Dendritic cell treated with granulocyte-macrophage colony-stimulating factor and Interleukin-4, amounts not matched to agents 40 ng/mL and 50 ng/mL, for 4 days (primary cell): ENCODE results near the gene HPSE2.

Experiments
- H3K27ac Mint-ChIP-seq: one replicate; pipeline ENCODE4 v1.8.0; 2022; ENCODE audit warnings: mild to moderate bottlenecking, mixed read lengths
- H3K27me3 Mint-ChIP-seq: one replicate; pipeline ENCODE4 v1.8.0; 2022; ENCODE audit warnings: mild to moderate bottlenecking, mixed read lengths
- H3K36me3 Mint-ChIP-seq: one replicate; pipeline ENCODE4 v1.8.0; 2022; ENCODE audit warnings: low read depth, mixed read lengths
- H3K4me1 Mint-ChIP-seq: one replicate; pipeline ENCODE4 v1.8.0; 2022; ENCODE audit warnings: low read depth, mixed read lengths
- H3K4me3 Mint-ChIP-seq: one replicate; pipeline ENCODE4 v1.8.0; 2022; ENCODE audit warnings: mild to moderate bottlenecking, moderate library complexity, mixed read lengths
- H3K9me3 Mint-ChIP-seq: one replicate; pipeline ENCODE4 v1.8.0; 2022; ENCODE audit warnings: mixed read lengths
- intact Hi-C: fragments of 100-400 bp; cut with micrococcal nuclease; formaldehyde crosslinking; loops from one replicate; pipeline ENCODE4 v1.15.0; 2022

The HPSE2 gene

GRCh38 chr10:99123336-99123735 is 112.3 kb downstream of the HPSE2 start:
- intact Hi-C loops: no loop called here
- Mint-ChIP-seq H3K27ac (no peak overlapping the region), H3K4me3 (no peak overlapping the region), H3K4me1 (no peaks in the 10 kb centered on the region), H3K9me3 (peaks cover 29% of the 10 kb centered on the region), H3K36me3 (no peaks in the 10 kb centered on the region), H3K27me3 (no peaks in the 10 kb centered on the region)

GRCh38 chr10:99119258-99119748 is 116.3 kb downstream of the HPSE2 start:
- H3K27me3 Mint-ChIP-seq: no peaks in the 10 kb centered on the region
- H3K9me3 Mint-ChIP-seq: peaks cover 18% of the 10 kb centered on the region
- H3K27ac Mint-ChIP-seq: no peak overlapping the region
- H3K4me1 Mint-ChIP-seq: no peaks in the 10 kb centered on the region
- intact Hi-C loops: no loop called here
- no peaks in the 10 kb centered on the region for H3K36me3 Mint-ChIP-seq
- H3K4me3 Mint-ChIP-seq: no peak overlapping the region

GRCh38 chr10:99115703-99116102 is 119.9 kb downstream of the HPSE2 start:
- H3K27me3 Mint-ChIP-seq: no peaks in the 10 kb centered on the region
- H3K9me3 Mint-ChIP-seq: peaks cover 12% of the 10 kb centered on the region
- no peaks in the 10 kb centered on the region for H3K4me1 Mint-ChIP-seq
- intact Hi-C loops: no loop called here
- no peak overlapping the region for H3K4me3 Mint-ChIP-seq
- no peak overlapping the region for H3K27ac Mint-ChIP-seq
- H3K36me3 Mint-ChIP-seq: no peaks in the 10 kb centered on the region

GRCh38 chr10:99085358-99085757 is 150.3 kb downstream of the HPSE2 start:
- Mint-ChIP-seq H3K9me3 (no peaks in the 10 kb centered on the region), H3K36me3 (no peaks in the 10 kb centered on the region), H3K27ac (no peak overlapping the region), H3K27me3 (no peaks in the 10 kb centered on the region), H3K4me3 (no peak overlapping the region), H3K4me1 (no peaks in the 10 kb centered on the region)
- intact Hi-C loops: no loop called here

- no peaks in the 10 kb centered on the region for H3K36me3 Mint-ChIP-seq
- H3K27ac Mint-ChIP-seq: no peak overlapping the region
- no peaks in the 10 kb centered on the region for H3K4me1 Mint-ChIP-seq
- no peaks in the 10 kb centered on the region for H3K27me3 Mint-ChIP-seq
- H3K4me3 Mint-ChIP-seq: no peak overlapping the region
- intact Hi-C loops: no loop called here
- H3K9me3 Mint-ChIP-seq: no peaks in the 10 kb centered on the region
Measured at GRCh38 chr10:99084161-99084560, 151.5 kb downstream of the HPSE2 start.

GRCh38 chr10:99080275-99080945 is 155.2 kb downstream of the HPSE2 start:
- intact Hi-C loops: no loop called here
- H3K27ac Mint-ChIP-seq: no peak overlapping the region
- no peaks in the 10 kb centered on the region for H3K27me3 Mint-ChIP-seq
- H3K4me1 Mint-ChIP-seq: no peaks in the 10 kb centered on the region
- H3K9me3 Mint-ChIP-seq: no peaks in the 10 kb centered on the region
- H3K36me3 Mint-ChIP-seq: no peaks in the 10 kb centered on the region
- no peak overlapping the region for H3K4me3 Mint-ChIP-seq

GRCh38 chr10:99062591-99062990 is 173.1 kb downstream of the HPSE2 start:
- Mint-ChIP-seq H3K4me1 (no peaks in the 10 kb centered on the region), H3K27me3 (peaks cover 3% of the 10 kb centered on the region), H3K9me3 (no peaks in the 10 kb centered on the region), H3K4me3 (no peak overlapping the region), H3K36me3 (no peaks in the 10 kb centered on the region), H3K27ac (no peak overlapping the region)
- intact Hi-C loops: no loop called here

GRCh38 chr10:99058762-99059161 is 176.9 kb downstream of the HPSE2 start:
- peaks cover 1% of the 10 kb centered on the region for H3K27me3 Mint-ChIP-seq
- H3K27ac Mint-ChIP-seq: no peak overlapping the region
- intact Hi-C loops: no loop called here
- H3K4me3 Mint-ChIP-seq: no peak overlapping the region
- H3K36me3 Mint-ChIP-seq: no peaks in the 10 kb centered on the region
- no peaks in the 10 kb centered on the region for H3K4me1 Mint-ChIP-seq
- H3K9me3 Mint-ChIP-seq: no peaks in the 10 kb centered on the region

GRCh38 chr10:99057936-99058690 is 177.5 kb downstream of the HPSE2 start:
- no peaks in the 10 kb centered on the region for H3K27me3 Mint-ChIP-seq
- intact Hi-C loops: no loop called here
- no peaks in the 10 kb centered on the region for H3K36me3 Mint-ChIP-seq
- H3K4me1 Mint-ChIP-seq: no peaks in the 10 kb centered on the region
- no peak overlapping the region for H3K4me3 Mint-ChIP-seq
- H3K9me3 Mint-ChIP-seq: no peaks in the 10 kb centered on the region
- no peak overlapping the region for H3K27ac Mint-ChIP-seq

- H3K36me3 Mint-ChIP-seq: no peaks in the 10 kb centered on the region
- no peak overlapping the region for H3K4me3 Mint-ChIP-seq
- H3K9me3 Mint-ChIP-seq: peaks cover 23% of the 10 kb centered on the region
- H3K27ac Mint-ChIP-seq: no peak overlapping the region
- intact Hi-C loops: loop anchor here (10.0 kb wide), 1 partner anchor 581 kb away; no protein-coding TSS in a partner anchor
- H3K4me1 Mint-ChIP-seq: no peaks in the 10 kb centered on the region
- no peaks in the 10 kb centered on the region for H3K27me3 Mint-ChIP-seq
Measured at GRCh38 chr10:99045671-99046070, 190.0 kb downstream of the HPSE2 start.

GRCh38 chr10:99042051-99042771 is 193.4 kb downstream of the HPSE2 start:
- intact Hi-C loops: loop anchor here (5.0 to 10.0 kb wide), 2 partner anchors 250 to 577 kb away; no protein-coding TSS in a partner anchor
- no peak overlapping the region for H3K27ac Mint-ChIP-seq

GRCh38 chr10:99041468-99041867 is 194.2 kb downstream of the HPSE2 start:
- Mint-ChIP-seq H3K27ac (no peak overlapping the region), H3K9me3 (peaks cover 23% of the 10 kb centered on the region), H3K4me3 (no peak overlapping the region), H3K4me1 (no peaks in the 10 kb centered on the region), H3K27me3 (no peaks in the 10 kb centered on the region), H3K36me3 (no peaks in the 10 kb centered on the region)
- intact Hi-C loops: loop anchor here (5.0 to 10.0 kb wide), 2 partner anchors 249 to 577 kb away; no protein-coding TSS in a partner anchor

More at GRCh38 chr10:99042051-99042771, 193.4 kb downstream of the HPSE2 start:
- Mint-ChIP-seq H3K27me3 (no peaks in the 10 kb centered on the region), H3K4me3 (no peak overlapping the region), H3K36me3 (no peaks in the 10 kb centered on the region), H3K4me1 (no peaks in the 10 kb centered on the region), H3K9me3 (peaks cover 23% of the 10 kb centered on the region)

GRCh38 chr10:99013885-99014284 is 221.8 kb downstream of the HPSE2 start:
- Mint-ChIP-seq H3K4me3 (no peak overlapping the region), H3K36me3 (no peaks in the 10 kb centered on the region), H3K27me3 (no peaks in the 10 kb centered on the region), H3K9me3 (no peaks in the 10 kb centered on the region), H3K4me1 (no peaks in the 10 kb centered on the region), H3K27ac (no peak overlapping the region)
- intact Hi-C loops: no loop called here

GRCh38 chr10:99010286-99010685 is 225.4 kb downstream of the HPSE2 start:
- intact Hi-C loops: no loop called here
- Mint-ChIP-seq H3K4me1 (no peaks in the 10 kb centered on the region), H3K27me3 (no peaks in the 10 kb centered on the region)

More at GRCh38 chr10:99010286-99010685, 225.4 kb downstream of the HPSE2 start:
- no peak overlapping the region for H3K4me3 Mint-ChIP-seq
- peaks cover 11% of the 10 kb centered on the region for H3K9me3 Mint-ChIP-seq
- H3K36me3 Mint-ChIP-seq: no peaks in the 10 kb centered on the region
- no peak overlapping the region for H3K27ac Mint-ChIP-seq
